Heart left ventricle (tissue), 16 donors: ENCODE measurements around the gene ZNF304. TPM values are rescaled to one million over a fixed set of nuclear protein-coding genes. Genes with fewer than 3 reads are reported as not detected.

ENCODE experiments used
- ATAC-seq, 4 donors: fragments of 200-7000 bp; cut with Tn5 transposase; one replicate each; pipeline ENCODE4 v1.9.1; 2020 to 2022; ENCODE audit warnings: moderate library complexity in 4 of 4, mild to moderate bottlenecking in 3 of 4, moderate number of reproducible peaks in 1 of 4
- DNase-seq, 5 donors: peaks; one replicate each; pipeline ENCODE4 v3.0.0-alpha.2; 2020
- H3K27ac ChIP-seq, 12 donors: fragments of 200-600 bp; sonication (generic) in 4 of 12; one replicate each; pipeline versions ENCODE4 v1.5.0 to v1.8.0; 2016 to 2022; ENCODE audit warnings: mild to moderate bottlenecking in 2 of 12
- H3K27me3 ChIP-seq, 9 donors: fragments of 200-600 bp; sonication (generic) in 2 of 9; one replicate each; pipeline versions ENCODE4 v1.5.1 to v1.8.0; 2016 to 2022; ENCODE audit warnings: mild to moderate bottlenecking in 3 of 9
- H3K36me3 ChIP-seq, 9 donors: fragments of 200-600 bp; sonication (generic) in 2 of 9; one replicate each; pipeline versions ENCODE4 v1.5.0 to v1.8.0; 2018 to 2022; ENCODE audit warnings: mild to moderate bottlenecking in 2 of 9
- H3K4me1 ChIP-seq, 12 donors: fragments of 200-600 bp; sonication (generic) in 4 of 12; one replicate each; pipeline versions ENCODE4 v1.5.0 to v1.8.0; 2016 to 2022; ENCODE audit warnings: mild to moderate bottlenecking in 3 of 12
- H3K4me3 ChIP-seq, 12 donors: fragments of 200-600 bp; sonication (generic) in 4 of 12; one replicate each; pipeline versions ENCODE4 v1.5.0 to v1.8.0; 2017 to 2022; ENCODE audit warnings: mild to moderate bottlenecking in 9 of 12, moderate library complexity in 4 of 12
- H3K9me3 ChIP-seq, 12 donors: fragments of 200-600 bp; sonication (generic) in 4 of 12; one replicate each; pipeline versions ENCODE4 v1.5.0 to v1.8.0; 2016 to 2022; ENCODE audit warnings: mild to moderate bottlenecking in 1 of 12
- POLR2A ChIP-seq, 2 donors: fragments of 450-650 bp; IDR thresholded peaks; one replicate each; pipeline ENCODE4 v1.6.1; 2017; ENCODE audit warnings: antibody characterized with exemption in 2 of 2, mild to moderate bottlenecking in 2 of 2, moderate library complexity in 2 of 2
- WGBS, 4 donors: extraction: QIAGEN DNeasy Blood & Tissue Kit in 2 of 4; methylation state at CpG; one replicate each; pipeline versions ENCODE4 v1.1.5 to v1.1.7; 2013 to 2018; 5-methylcytosine and 5-hydroxymethylcytosine counted together
- intact Hi-C, 10 donors: fragments of 100-400 bp; cut with DNase I; formaldehyde crosslinking; loops; one replicate each; pipeline versions ENCODE4 v1.11.1 to v1.14.2; 2022
- polyA plus RNA-seq, 2 donors: library from polyadenylated mRNA; stranded (reverse); fragments of 200-250 nt; gene quantifications; one replicate each; pipeline ENCODE4 v1.2.3, GENCODE V29; 2013
- total RNA-seq, 9 donors: library from RNA; depleted of rRNA in 2 of 9; stranded (reverse); fragments of >200 nt in 2 of 9; fragmentation: NEBNext Ultra II Directional in 3 of 9; extraction: Animal tissue kit (Norgen Biotek cat#: 25700) in 3 of 9; gene quantifications; one replicate each; pipeline versions ENCODE4 v1.1.0 to v1.2.4, GENCODE V29; 2016 to 2023
- TF ChIP-seq, protein P1 (sequence below), 12 donors: fragments of 200-600 bp; sonication (generic) in 4 of 12; IDR thresholded peaks; one replicate each; pipeline versions ENCODE4 v1.5.0 to v1.8.0; 2018 to 2022; ENCODE audit warnings: antibody characterized with exemption in 12 of 12, mild to moderate bottlenecking in 5 of 12
- donor health status: ischemic (EF 13 %, LVEDD 7.1; RV severe dilation, severe dysfunction).
- donor health status: healthy with polysubstance abuse.
- donor health status: DM: no; HTN: yes; CAD: no.
- donor health status: DM: no; HTN: no; CAD: no.
- donor health status: ischemic (EF 25% LVEDD 6.9; RV normal size, moderate dysfunction).
- donor health status: ischemic (EF 25% LVEDD 5.7; RV mildly dilated, moderate dysfunction).
- donor health status: healthy.
- donor health status: DM: yes; HTN: yes; CAD: no.
- donor health status: ischemic (EF 35%, LVEDD 5.7; RV mildly dilated, moderate dysfunction).
- donor health status: nonischemic (EF 11% LVEDD 7.7; RV severe dilation, severe dysfunction).
- donor health status: DM: yes; HTN: yes; CAD: no.
- donor health status: PGD.
- donor health status: ischemic (EF 29% LVEDD 5.4; RV normal size, mild dysfunction).
- donor health status: nonischemic (EF 23%, LVEDD 6.1; RV moderate dilation, normal function).

ZNF304 gene
- total and polyA plus RNA-seq, 11 donors = 2.7 to 14.5 (median 8.9) TPM

DNA sequence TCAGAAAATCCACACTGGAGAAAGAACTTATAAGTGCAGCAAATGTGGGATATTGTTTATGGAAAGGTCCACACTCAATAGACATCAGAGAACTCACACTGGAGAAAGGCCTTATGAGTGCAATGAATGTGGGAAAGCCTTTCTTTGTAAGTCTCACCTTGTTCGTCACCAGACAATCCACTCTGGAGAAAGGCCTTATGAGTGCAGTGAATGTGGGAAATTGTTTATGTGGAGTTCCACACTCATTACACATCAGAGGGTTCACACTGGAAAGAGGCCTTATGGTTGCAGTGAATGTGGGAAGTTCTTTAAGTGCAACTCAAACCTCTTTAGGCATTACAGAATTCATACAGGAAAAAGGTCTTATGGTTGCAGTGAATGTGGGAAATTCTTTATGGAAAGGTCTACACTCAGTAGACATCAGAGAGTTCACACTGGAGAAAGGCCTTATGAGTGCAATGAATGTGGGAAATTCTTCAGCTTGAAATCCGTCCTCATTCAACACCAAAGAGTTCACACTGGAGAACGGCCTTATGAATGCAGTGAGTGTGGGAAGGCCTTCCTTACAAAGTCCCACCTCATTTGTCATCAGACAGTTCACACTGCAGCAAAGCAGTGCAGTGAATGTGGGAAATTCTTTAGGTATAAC, 26.6 kb downstream of the ZNF304 start:
- WGBS, 4 donors = 92 to 97% (median 95%) methylated on average over 3 of the region's 3 CpGs
- intact Hi-C loops = no loop called here
- H3K27ac ChIP-seq = no peak overlapping the region
- ATAC-seq (no peak), DNase-seq (no peak)
- H3K4me3 ChIP-seq = no peak overlapping the region
- peaks cover 7 to 63% (median 46%) of the 10 kb centered on the region in 9 donors for H3K36me3 ChIP-seq
- TF ChIP-seq, protein P1, sequence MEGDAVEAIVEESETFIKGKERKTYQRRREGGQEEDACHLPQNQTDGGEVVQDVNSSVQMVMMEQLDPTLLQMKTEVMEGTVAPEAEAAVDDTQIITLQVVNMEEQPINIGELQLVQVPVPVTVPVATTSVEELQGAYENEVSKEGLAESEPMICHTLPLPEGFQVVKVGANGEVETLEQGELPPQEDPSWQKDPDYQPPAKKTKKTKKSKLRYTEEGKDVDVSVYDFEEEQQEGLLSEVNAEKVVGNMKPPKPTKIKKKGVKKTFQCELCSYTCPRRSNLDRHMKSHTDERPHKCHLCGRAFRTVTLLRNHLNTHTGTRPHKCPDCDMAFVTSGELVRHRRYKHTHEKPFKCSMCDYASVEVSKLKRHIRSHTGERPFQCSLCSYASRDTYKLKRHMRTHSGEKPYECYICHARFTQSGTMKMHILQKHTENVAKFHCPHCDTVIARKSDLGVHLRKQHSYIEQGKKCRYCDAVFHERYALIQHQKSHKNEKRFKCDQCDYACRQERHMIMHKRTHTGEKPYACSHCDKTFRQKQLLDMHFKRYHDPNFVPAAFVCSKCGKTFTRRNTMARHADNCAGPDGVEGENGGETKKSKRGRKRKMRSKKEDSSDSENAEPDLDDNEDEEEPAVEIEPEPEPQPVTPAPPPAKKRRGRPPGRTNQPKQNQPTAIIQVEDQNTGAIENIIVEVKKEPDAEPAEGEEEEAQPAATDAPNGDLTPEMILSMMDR (IDR thresholded peaks at IDR 0.05) = no peak
- TF ChIP-seq POLR2A (IDR thresholded peaks at IDR 0.05) = no peak
- H3K9me3 ChIP-seq = peaks cover 0 to 81% (median 20%) of the 10 kb centered on the region in 12 donors
- no peaks in the 10 kb centered on the region for H3K4me1 ChIP-seq
- no peaks in the 10 kb centered on the region for H3K27me3 ChIP-seq

GRCh38 chr19:57380923-57381322, 29.9 kb downstream of the ZNF304 start:
- no peaks in the 10 kb centered on the region for H3K4me1 ChIP-seq
- intact Hi-C loops = no loop called here
- TF ChIP-seq POLR2A (IDR thresholded peaks at IDR 0.05) = no peak
- H3K36me3 ChIP-seq = peaks cover 4 to 31% (median 19%) of the 10 kb centered on the region in 9 donors
- H3K9me3 ChIP-seq = peaks cover 0 to 54% (median 20%) of the 10 kb centered on the region in 12 donors
- H3K27me3 ChIP-seq = no peaks in the 10 kb centered on the region
- no peak for DNase-seq
- no peak overlapping the region for H3K4me3 ChIP-seq
- ATAC-seq = no peak
- no peak overlapping the region for H3K27ac ChIP-seq

GRCh38 chr19:57382806-57383488, 31.9 kb downstream of the ZNF304 start:
- no peaks in the 10 kb centered on the region for H3K4me1 ChIP-seq
- intact Hi-C loops = no loop called here
- DNase-seq (no peak), ATAC-seq (no peak)
- no peak overlapping the region for H3K4me3 ChIP-seq
- TF ChIP-seq, protein P1 (IDR thresholded peaks at IDR 0.05) = no peak
- no peak for TF ChIP-seq POLR2A (IDR thresholded peaks at IDR 0.05)
- whole genome bisulfite sequencing, 4 donors = 82 to 86% (median 85%) methylated on average over 7 of the region's 7 CpGs
- peaks cover 0 to 34% (median 6%) of the 10 kb centered on the region in 12 donors for H3K9me3 ChIP-seq
- H3K27ac ChIP-seq = no peak overlapping the region
- peaks cover 0 to 11% (median 4%) of the 10 kb centered on the region in 9 donors for H3K36me3 ChIP-seq
- no peaks in the 10 kb centered on the region for H3K27me3 ChIP-seq

- DNase-seq (no peak), ATAC-seq (no peak)
- Histone ChIP-seq H3K36me3 (peaks cover 0 to 15% (median 6%) of the 10 kb centered on the region in 9 donors), H3K27ac (peak overlapping the region; percentile 82 to 98 (median 88)), H3K4me3 (peak overlapping the region in 11 of 12 donors; percentile 71 to 97 (median 85)), H3K4me1 (peaks cover 0 to 27% (median 17%) of the 10 kb centered on the region in 12 donors), H3K9me3 (peaks cover 0 to 2% (median 0%) of the 10 kb centered on the region in 12 donors), H3K27me3 (no peaks in the 10 kb centered on the region)
- intact Hi-C loops = loop anchor here in 1 of 10 donors (2.0 kb wide), 1 partner anchor 24 kb away; no protein-coding TSS in a partner anchor
- WGBS, 4 donors = 51 to 56% (median 53%) methylated on average over 11 of the region's 11 CpGs
- TF ChIP-seq POLR2A (IDR thresholded peaks at IDR 0.05) = no peak
- TF ChIP-seq, protein P1 (IDR thresholded peaks at IDR 0.05) = no peak
Observed at GRCh38 chr19:57389194-57389729, 38.2 kb downstream of the ZNF304 start.
